SH-SY5Y (cell line): ENCODE measurements around the gene HSD11B2.

Experiments used
- GATA2 ChIP-seq: IDR thresholded peaks from 2 replicates; pipeline ENCODE4 v1.6.1; 2011; ENCODE audit warnings: mild to moderate bottlenecking, low read depth, low read length
- GATA3 ChIP-seq: IDR thresholded peaks from 2 replicates; pipeline ENCODE4 v1.6.1; 2011; ENCODE audit warnings: low read depth, mild to moderate bottlenecking, low read length, moderate library complexity

The HSD11B2 gene

GRCh38 chr16:67480833-67481560 is 50.1 kb downstream of the HSD11B2 start, which contains the start of gene ATP6V0D1:
ATP6V0D1 (minus strand) TSS chr16:67481157; CDS start chr16:67481086, 71 bp downstream.
- TF ChIP-seq GATA3: no peak
- TF ChIP-seq GATA2: no peak

GRCh38 chr16:67481561-67482232 is 50.8 kb downstream of the HSD11B2 start:
- TF ChIP-seq GATA2: no peak
- TF ChIP-seq GATA3: no peak

- no peak for TF ChIP-seq GATA3
- TF ChIP-seq GATA2: no peak
These were observed 51.5 kb downstream of the HSD11B2 start for GRCh38 chr16:67482233-67482924.

- TF ChIP-seq GATA2 (no peak), GATA3 (no peak)
These were observed 52.2 kb downstream of the HSD11B2 start, which contains the start of gene AGRP for GRCh38 chr16:67483150-67483549. AGRP (minus strand) TSS chr16:67483547; CDS start chr16:67483398, 149 bp downstream.

GRCh38 chr16:67483731-67484525 is 53.0 kb downstream of the HSD11B2 start:
- no peak for TF ChIP-seq GATA2
- no peak for TF ChIP-seq GATA3

- no peak for TF ChIP-seq GATA2
- no peak for TF ChIP-seq GATA3
These were observed 55.9 kb downstream of the HSD11B2 start for GRCh38 chr16:67486805-67487204.
